Epithelial cell of esophagus (primary cell): ENCODE results near the gene ARHGAP23.

Experiments
- DNase-seq: peaks from one replicate; pipeline ENCODE4 v3.0.0; 2010; ENCODE audit warnings: low read depth
- H3K4me3 ChIP-seq: 2 replicates; pipeline ENCODE4 v1.5.1; 2011; ENCODE audit warnings: mild to moderate bottlenecking, low read length, control low read depth
- CTCF ChIP-seq: IDR thresholded peaks from 2 replicates; pipeline ENCODE4 v1.5.1; 2011; ENCODE audit warnings: low read depth, mild to moderate bottlenecking, low read length, control low read depth, inconsistent platforms; ENCODE audit not compliant: insufficient read depth; ENCODE audit errors: missing control alignments

ARHGAP23 gene

GRCh38 chr17:38533866-38534497 is 105.7 kb downstream of the ARHGAP23 start:
- DNase-seq: no peak
- TF ChIP-seq CTCF: no peak
- H3K4me3 ChIP-seq: no peak overlapping the region

GRCh38 chr17:38534498-38534885 is 106.2 kb downstream of the ARHGAP23 start:
- no peak overlapping the region for H3K4me3 ChIP-seq
- no peak for TF ChIP-seq CTCF

GRCh38 chr17:38535886-38536285 is 107.6 kb downstream of the ARHGAP23 start:
- no peak overlapping the region for H3K4me3 ChIP-seq
- no peak for TF ChIP-seq CTCF
- DNase-seq: no peak

More at GRCh38 chr17:38534498-38534885, 106.2 kb downstream of the ARHGAP23 start:
- DNase-seq: no peak

- DNase-seq: no peak
Observed at GRCh38 chr17:38536661-38537060, 108.4 kb downstream of the ARHGAP23 start.

GRCh38 chr17:38538906-38539305 is 110.6 kb downstream of the ARHGAP23 start:
- no peak for DNase-seq
- H3K4me3 ChIP-seq: no peak overlapping the region
- no peak for TF ChIP-seq CTCF

More at GRCh38 chr17:38536661-38537060, 108.4 kb downstream of the ARHGAP23 start:
- no peak overlapping the region for H3K4me3 ChIP-seq
- no peak for TF ChIP-seq CTCF

- TF ChIP-seq CTCF: no peak
- no peak overlapping the region for H3K4me3 ChIP-seq
- no peak for DNase-seq
Observed at GRCh38 chr17:38539386-38539785, 111.1 kb downstream of the ARHGAP23 start.

GRCh38 chr17:38540514-38541045 is 112.3 kb downstream of the ARHGAP23 start:
- no peak overlapping the region for H3K4me3 ChIP-seq
- no peak for DNase-seq
- no peak for TF ChIP-seq CTCF
